Caco-2 (cell line): ENCODE results near the gene ABI3BP. TPM values are rescaled to one million over a fixed set of nuclear protein-coding genes. Genes with fewer than 3 reads are reported as not detected.

Experiments used
- BruUV-seq: library from RNA; stranded (reverse); fragments of 400-500 nt; replicated peaks from 2 replicates; lab custom pipeline; 2021; lab: Mats Ljungman, UMichigan
- CTCF ChIA-PET: fragments of 300-600 bp; sonication (Branson Sonifier 250); formaldehyde crosslinking; loops from one replicate; lab custom pipeline; 2022; ENCODE audit warnings: antibody characterized with exemption; lab: Charles Lee
- POLR2A ChIA-PET: fragments of 300-600 bp; sonication (Branson Sonifier 250); formaldehyde crosslinking; loops from one replicate; lab custom pipeline; 2022; ENCODE audit warnings: antibody characterized with exemption; lab: Charles Lee
- DNase-seq, 2 experiments: peaks; one replicate each; pipeline versions ENCODE4 v3.0.0 to v3.0.0-alpha.2; 2020 to 2022
- H3K27me3 ChIP-seq: replicated peaks from 2 replicates; pipeline ENCODE4 v1.6.0; 2011; ENCODE audit warnings: low read length; ENCODE audit not compliant: control insufficient read depth, insufficient read depth
- H3K36me3 ChIP-seq: 2 replicates; pipeline ENCODE4 v1.5.1; 2011; ENCODE audit warnings: low read length; ENCODE audit not compliant: control insufficient read depth, insufficient read depth
- H3K4me1 ChIP-seq: fragments of 250-450 bp; sonication (Bioruptor Pico); 2 replicates; pipeline ENCODE4 v1.5.1; 2020; ENCODE audit warnings: mild to moderate bottlenecking
- H3K4me3 ChIP-seq: 2 replicates; pipeline ENCODE4 v1.5.1; 2011; ENCODE audit warnings: low read depth, mild to moderate bottlenecking, control low read depth, low read length
- H3K9me3 ChIP-seq: fragments of 250-450 bp; sonication (Bioruptor Pico); 2 replicates; pipeline ENCODE4 v1.5.1; 2020; ENCODE audit warnings: mild to moderate bottlenecking, moderate library complexity
- H3K27ac Mint-ChIP-seq: one replicate; pipeline ENCODE4 v1.8.0; 2022; ENCODE audit warnings: mixed read lengths; ENCODE audit not compliant: unreplicated experiment
- H3K27me3 Mint-ChIP-seq: one replicate; pipeline ENCODE4 v1.8.0; 2022; ENCODE audit warnings: mixed read lengths; ENCODE audit not compliant: insufficient read depth, unreplicated experiment
- H3K36me3 Mint-ChIP-seq: one replicate; pipeline ENCODE4 v1.8.0; 2022; ENCODE audit warnings: mild to moderate bottlenecking, mixed read lengths; ENCODE audit not compliant: insufficient read depth, unreplicated experiment
- H3K4me1 Mint-ChIP-seq: one replicate; pipeline ENCODE4 v1.8.0; 2022; ENCODE audit warnings: low read depth, mixed read lengths; ENCODE audit not compliant: unreplicated experiment
- H3K4me3 Mint-ChIP-seq: one replicate; pipeline ENCODE4 v1.8.0; 2022; ENCODE audit warnings: mild to moderate bottlenecking, moderate library complexity, mixed read lengths; ENCODE audit not compliant: unreplicated experiment
- H3K9me3 Mint-ChIP-seq: one replicate; pipeline ENCODE4 v1.8.0; 2022; ENCODE audit warnings: mixed read lengths; ENCODE audit not compliant: unreplicated experiment
- intact Hi-C: fragments of 100-400 bp; cut with micrococcal nuclease; formaldehyde crosslinking; loops from one replicate; pipeline ENCODE4 v1.10.0; 2022; ENCODE audit not compliant: unreplicated experiment
- total RNA-seq: library from RNA; stranded (reverse); gene quantifications from 2 replicates; pipeline ENCODE4 v1.2.3, GENCODE V29; 2022
- TF ChIP-seq, protein P1 (sequence below), 2 experiments: fragments of 200-600 bp in 1 of 2; IDR thresholded peaks; 1 replicate in 1 of 2; 2 replicates in 1 of 2; pipeline versions ENCODE4 v1.5.1 to v1.8.0; 2011 to 2022; ENCODE audit warnings: antibody characterized with exemption in 1 of 2, control low read depth in 1 of 2, inconsistent platforms in 1 of 2, low read depth in 1 of 2, low read length in 1 of 2, mild to moderate bottlenecking in 1 of 2, moderate library complexity in 1 of 2; ENCODE audit not compliant: insufficient read depth in 1 of 2, severe bottlenecking in 1 of 2, unreplicated experiment in 1 of 2

ABI3BP gene
- total RNA-seq, 1 experiment from 2014 or later = not detected

DNA sequence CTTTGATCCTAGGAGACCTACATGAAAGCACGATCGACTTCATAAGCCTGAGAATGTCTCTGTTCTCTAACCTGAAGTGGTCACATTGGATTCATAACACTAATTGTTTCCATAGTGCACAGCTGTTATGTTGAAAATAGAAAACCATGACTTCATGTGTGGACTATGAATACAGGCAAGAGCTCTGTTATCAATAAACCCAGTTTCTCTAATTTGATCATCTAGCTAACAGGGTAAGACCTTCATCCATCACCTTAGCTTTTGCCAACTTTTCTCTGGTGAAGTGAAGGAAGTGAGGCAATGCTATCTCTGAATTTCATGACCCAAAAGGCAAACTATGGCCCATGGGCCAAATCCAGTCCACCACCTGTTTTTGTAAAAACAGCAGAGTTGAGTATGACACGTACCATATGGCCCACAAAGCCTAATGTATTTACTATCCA lies 27.2 kb downstream of the ABI3BP start:
- no TSS peak for BruUV-seq
- no peaks in the 10 kb centered on the region for H3K4me1 ChIP-seq
- CTCF ChIA-PET = no interaction called here
- no peak overlapping the region for H3K4me3 Mint-ChIP-seq
- H3K4me3 ChIP-seq = no peak overlapping the region
- DNase-seq = no peak
- intact Hi-C loops = no loop called here
- H3K36me3 ChIP-seq = no peaks in the 10 kb centered on the region
- no peaks in the 10 kb centered on the region for H3K9me3 ChIP-seq
- TF ChIP-seq, protein P1, sequence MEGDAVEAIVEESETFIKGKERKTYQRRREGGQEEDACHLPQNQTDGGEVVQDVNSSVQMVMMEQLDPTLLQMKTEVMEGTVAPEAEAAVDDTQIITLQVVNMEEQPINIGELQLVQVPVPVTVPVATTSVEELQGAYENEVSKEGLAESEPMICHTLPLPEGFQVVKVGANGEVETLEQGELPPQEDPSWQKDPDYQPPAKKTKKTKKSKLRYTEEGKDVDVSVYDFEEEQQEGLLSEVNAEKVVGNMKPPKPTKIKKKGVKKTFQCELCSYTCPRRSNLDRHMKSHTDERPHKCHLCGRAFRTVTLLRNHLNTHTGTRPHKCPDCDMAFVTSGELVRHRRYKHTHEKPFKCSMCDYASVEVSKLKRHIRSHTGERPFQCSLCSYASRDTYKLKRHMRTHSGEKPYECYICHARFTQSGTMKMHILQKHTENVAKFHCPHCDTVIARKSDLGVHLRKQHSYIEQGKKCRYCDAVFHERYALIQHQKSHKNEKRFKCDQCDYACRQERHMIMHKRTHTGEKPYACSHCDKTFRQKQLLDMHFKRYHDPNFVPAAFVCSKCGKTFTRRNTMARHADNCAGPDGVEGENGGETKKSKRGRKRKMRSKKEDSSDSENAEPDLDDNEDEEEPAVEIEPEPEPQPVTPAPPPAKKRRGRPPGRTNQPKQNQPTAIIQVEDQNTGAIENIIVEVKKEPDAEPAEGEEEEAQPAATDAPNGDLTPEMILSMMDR (IDR thresholded peaks at IDR 0.05; ENCODE audit: insufficient read depth in 1 of 2, low read depth in 1 of 2, low read length in 1 of 2, severe bottlenecking in 1 of 2, unreplicated experiment in 1 of 2) = no peak
- no peaks in the 10 kb centered on the region for H3K9me3 Mint-ChIP-seq
- H3K27me3 Mint-ChIP-seq = peaks cover 4% of the 10 kb centered on the region
- H3K27ac Mint-ChIP-seq = no peak overlapping the region
- POLR2A ChIA-PET = no interaction called here
- no peaks in the 10 kb centered on the region for H3K36me3 Mint-ChIP-seq
- H3K27me3 ChIP-seq = no peaks in the 10 kb centered on the region
- H3K4me1 Mint-ChIP-seq = no peaks in the 10 kb centered on the region

DNA sequence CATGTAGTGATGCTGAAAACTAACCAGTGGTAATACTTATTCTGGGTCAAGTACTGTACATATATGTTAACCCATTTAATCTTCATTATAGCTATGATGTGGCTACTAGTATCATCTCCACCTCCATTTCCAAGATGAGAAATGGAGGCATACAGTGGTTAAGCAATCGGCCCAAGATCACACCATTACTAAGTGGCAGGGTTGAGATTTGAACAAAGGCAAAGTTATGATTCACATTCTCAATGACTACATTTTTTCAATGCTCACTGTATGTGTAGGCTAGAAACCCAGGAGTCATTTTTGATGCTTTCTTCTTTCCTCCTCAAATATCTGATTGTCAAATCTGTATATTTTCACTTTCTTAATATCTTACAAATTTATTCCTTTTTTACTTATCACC lies 30.2 kb downstream of the ABI3BP start:
- intact Hi-C loops = no loop called here
- no peak for DNase-seq
- no TSS peak for BruUV-seq
- no peaks in the 10 kb centered on the region for H3K4me1 Mint-ChIP-seq
- no peaks in the 10 kb centered on the region for H3K36me3 ChIP-seq
- no peak overlapping the region for H3K4me3 Mint-ChIP-seq
- peaks cover 10% of the 10 kb centered on the region for H3K9me3 Mint-ChIP-seq
- no peaks in the 10 kb centered on the region for H3K36me3 Mint-ChIP-seq
- ChIA-PET CTCF (interaction anchor here (0.6 kb wide), 1 partner anchor 382 kb away, joined by 4 read pairs; no protein-coding TSS in a partner anchor), POLR2A (no interaction called here)
- TF ChIP-seq, protein P1 (IDR thresholded peaks at IDR 0.05; ENCODE audit: insufficient read depth in 1 of 2, low read depth in 1 of 2, low read length in 1 of 2, severe bottlenecking in 1 of 2, unreplicated experiment in 1 of 2) = no peak
- H3K9me3 ChIP-seq = no peaks in the 10 kb centered on the region; the same call in 1 of the 2 replicates
- no peak overlapping the region for H3K27ac Mint-ChIP-seq
- no peaks in the 10 kb centered on the region for H3K27me3 ChIP-seq
- H3K27me3 Mint-ChIP-seq = peaks cover 4% of the 10 kb centered on the region
- H3K4me1 ChIP-seq = no peaks in the 10 kb centered on the region
- H3K4me3 ChIP-seq = no peak overlapping the region

DNA sequence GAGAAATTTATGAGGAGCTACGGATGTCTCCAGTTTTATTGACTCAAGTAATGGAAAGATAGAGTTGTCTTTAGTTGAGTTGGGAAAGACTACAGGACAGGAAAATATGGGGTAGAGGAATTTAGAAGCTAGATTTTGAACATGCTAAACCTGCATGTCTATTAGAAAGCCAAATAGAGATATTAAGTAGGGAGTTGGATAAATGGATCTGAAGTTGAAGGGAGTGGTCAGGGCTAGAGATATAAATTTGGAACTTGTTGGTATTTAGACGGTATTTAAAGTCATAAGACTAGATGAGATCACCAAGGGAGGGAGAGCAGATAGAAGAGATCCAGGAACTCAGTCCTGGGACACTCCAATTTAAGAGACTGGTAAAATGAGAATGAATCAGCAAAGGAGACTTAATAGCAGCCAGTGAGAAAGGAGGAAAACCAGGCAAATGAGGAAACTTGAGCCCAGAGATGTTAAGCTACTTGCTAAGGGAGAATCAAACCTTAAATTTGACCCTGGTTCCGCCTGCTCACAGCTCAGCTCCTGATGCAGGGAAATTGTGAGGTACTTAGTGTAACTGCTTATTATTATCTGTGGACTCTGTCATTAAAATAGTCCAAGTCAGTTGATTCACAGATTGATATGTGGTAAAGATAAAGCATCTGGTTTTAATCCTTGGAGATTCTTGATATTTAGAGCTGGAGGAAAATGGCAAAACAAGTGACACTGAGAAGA lies 35.8 kb downstream of the ABI3BP start:
- CTCF ChIA-PET = no interaction called here
- Mint-ChIP-seq H3K27me3 (no peaks in the 10 kb centered on the region), H3K4me1 (no peaks in the 10 kb centered on the region), H3K9me3 (peaks cover 10% of the 10 kb centered on the region), H3K4me3 (no peak overlapping the region), H3K36me3 (no peaks in the 10 kb centered on the region), H3K27ac (no peak overlapping the region)
- Histone ChIP-seq H3K9me3 (no peaks in the 10 kb centered on the region; the same call in 1 of the 2 replicates), H3K4me1 (no peaks in the 10 kb centered on the region), H3K27me3 (no peaks in the 10 kb centered on the region), H3K4me3 (no peak overlapping the region), H3K36me3 (no peaks in the 10 kb centered on the region)
- DNase-seq = no peak
- POLR2A ChIA-PET = no interaction called here
- intact Hi-C loops = no loop called here
- BruUV-seq = no TSS peak
- TF ChIP-seq, protein P1 (IDR thresholded peaks at IDR 0.05; ENCODE audit: insufficient read depth in 1 of 2, low read depth in 1 of 2, low read length in 1 of 2, severe bottlenecking in 1 of 2, unreplicated experiment in 1 of 2) = no peak
